HEK293T (cell line): ENCODE data around the gene TANK.

Experiments used
- ARNT ChIP-seq: fragments of 450-650 bp; IDR thresholded peaks from 2 replicates; pipeline ENCODE4 v1.6.1; 2017; ENCODE audit warnings: mild to moderate bottlenecking
- BHLHE40 ChIP-seq: fragments of 450-650 bp; IDR thresholded peaks from 2 replicates; pipeline ENCODE4 v1.6.1; 2016; ENCODE audit warnings: mild to moderate bottlenecking, moderate library complexity, borderline replicate concordance
- ELF4 ChIP-seq: fragments of 450-650 bp; IDR thresholded peaks from 2 replicates; pipeline ENCODE4 v1.6.1; 2017; ENCODE audit warnings: antibody characterized with exemption
- FOXA1 ChIP-seq: fragments of 450-650 bp; IDR thresholded peaks from 2 replicates; pipeline ENCODE4 v1.6.1; 2016; ENCODE audit warnings: mild to moderate bottlenecking
- FOXK2 ChIP-seq: fragments of 450-650 bp; IDR thresholded peaks from 2 replicates; pipeline ENCODE4 v1.6.1; 2016; ENCODE audit warnings: mild to moderate bottlenecking
- SP1 ChIP-seq: fragments of 450-650 bp; IDR thresholded peaks from 2 replicates; pipeline ENCODE4 v1.6.1; 2017
- SUZ12 ChIP-seq: fragments of 450-650 bp; IDR thresholded peaks from 2 replicates; pipeline ENCODE4 v1.6.1; 2016; ENCODE audit warnings: mild to moderate bottlenecking

- TF ChIP-seq SP1 (no peak), BHLHE40 (no peak), SUZ12 (no peak), FOXK2 (no peak), ARNT (no peak), ELF4 (no peak), FOXA1 (no peak)
Measured at GRCh38 chr2:161128885-161129284, 31.3 kb upstream of the TANK start.
